Measurements from ENCODE around the gene GEN1. TPM values are rescaled to one million over a fixed set of nuclear protein-coding genes. Genes with fewer than 3 reads are reported as not detected.

The GEN1 gene
- total RNA-seq, 3 donors from 2014 or later = 12.9 to 31.4 (median 20.1) TPM

GRCh38 chr2:17792515-17792914, 38.6 kb downstream of the GEN1 start:
- Histone ChIP-seq H3K4me1 (ENCODE audit: low read depth) (no peaks in the 10 kb centered on the region), H3K9me3 (no peaks in the 10 kb centered on the region), H3K36me3 (ENCODE audit: low read depth) (no peaks in the 10 kb centered on the region), H3K4me3 (no peak overlapping the region)
- no peak for ATAC-seq
- intact Hi-C loops (cut with DNase I, micrococcal nuclease) = no loop called here
- no peak for TF ChIP-seq CTCF (IDR thresholded peaks at IDR 0.05)
- no peak for DNase-seq

GRCh38 chr2:17793296-17793695, 39.4 kb downstream of the GEN1 start:
- TF ChIP-seq CTCF (IDR thresholded peaks at IDR 0.05) = no peak
- ATAC-seq = no peak
- Histone ChIP-seq H3K4me3 (no peak overlapping the region), H3K9me3 (no peaks in the 10 kb centered on the region), H3K36me3 (ENCODE audit: low read depth) (no peaks in the 10 kb centered on the region), H3K4me1 (ENCODE audit: low read depth) (no peaks in the 10 kb centered on the region)
- DNase-seq = no peak
- intact Hi-C loops (cut with DNase I, micrococcal nuclease) = no loop called here

GRCh38 chr2:17793803-17794354, 39.9 kb downstream of the GEN1 start:
- TF ChIP-seq CTCF (IDR thresholded peaks at IDR 0.05) = no peak
- intact Hi-C loops (cut with DNase I, micrococcal nuclease) = no loop called here

GRCh38 chr2:17795309-17795708, 41.4 kb downstream of the GEN1 start:
- no peaks in the 10 kb centered on the region for H3K36me3 ChIP-seq (ENCODE audit: low read depth)
- intact Hi-C loops (cut with DNase I, micrococcal nuclease) = no loop called here
- peaks cover 6% of the 10 kb centered on the region for H3K4me1 ChIP-seq (ENCODE audit: low read depth)
- peak; percentile 88 for ATAC-seq
- DNase-seq = no peak
- no peak for TF ChIP-seq CTCF (IDR thresholded peaks at IDR 0.05)
- no peak overlapping the region for H3K4me3 ChIP-seq
- no peaks in the 10 kb centered on the region for H3K9me3 ChIP-seq

More at GRCh38 chr2:17793803-17794354, 39.9 kb downstream of the GEN1 start:
- ATAC-seq = no peak
- Histone ChIP-seq H3K4me3 (no peak overlapping the region), H3K4me1 (ENCODE audit: low read depth) (no peaks in the 10 kb centered on the region), H3K36me3 (ENCODE audit: low read depth) (no peaks in the 10 kb centered on the region), H3K9me3 (no peaks in the 10 kb centered on the region)
- DNase-seq = no peak

GRCh38 chr2:17798338-17798737, 44.4 kb downstream of the GEN1 start:
- intact Hi-C loops (cut with DNase I, micrococcal nuclease) = no loop called here
- Histone ChIP-seq H3K9me3 (no peaks in the 10 kb centered on the region), H3K4me1 (ENCODE audit: low read depth) (peaks cover 8% of the 10 kb centered on the region), H3K4me3 (no peak overlapping the region), H3K36me3 (ENCODE audit: low read depth) (no peaks in the 10 kb centered on the region)
- ATAC-seq = no peak
- no peak for DNase-seq
- TF ChIP-seq CTCF (IDR thresholded peaks at IDR 0.05) = no peak

All from mucosa of descending colon (tissue), 3 donors.